HG03066 (cell line): ENCODE data around the gene DNAJC5.
"Not testable (repeated sequence)": the region's sequence is repeated elsewhere in the genome, so short reads cannot be mapped to it uniquely, and the experiment has no call there.

ENCODE experiments used
- ATAC-seq: cut with Tn5 transposase; IDR thresholded peaks from one replicate; pipeline ENCODE4 v1.9.1; 2021; ENCODE audit warnings: low read depth; ENCODE audit not compliant: unreplicated experiment

The DNAJC5 gene

DNA sequence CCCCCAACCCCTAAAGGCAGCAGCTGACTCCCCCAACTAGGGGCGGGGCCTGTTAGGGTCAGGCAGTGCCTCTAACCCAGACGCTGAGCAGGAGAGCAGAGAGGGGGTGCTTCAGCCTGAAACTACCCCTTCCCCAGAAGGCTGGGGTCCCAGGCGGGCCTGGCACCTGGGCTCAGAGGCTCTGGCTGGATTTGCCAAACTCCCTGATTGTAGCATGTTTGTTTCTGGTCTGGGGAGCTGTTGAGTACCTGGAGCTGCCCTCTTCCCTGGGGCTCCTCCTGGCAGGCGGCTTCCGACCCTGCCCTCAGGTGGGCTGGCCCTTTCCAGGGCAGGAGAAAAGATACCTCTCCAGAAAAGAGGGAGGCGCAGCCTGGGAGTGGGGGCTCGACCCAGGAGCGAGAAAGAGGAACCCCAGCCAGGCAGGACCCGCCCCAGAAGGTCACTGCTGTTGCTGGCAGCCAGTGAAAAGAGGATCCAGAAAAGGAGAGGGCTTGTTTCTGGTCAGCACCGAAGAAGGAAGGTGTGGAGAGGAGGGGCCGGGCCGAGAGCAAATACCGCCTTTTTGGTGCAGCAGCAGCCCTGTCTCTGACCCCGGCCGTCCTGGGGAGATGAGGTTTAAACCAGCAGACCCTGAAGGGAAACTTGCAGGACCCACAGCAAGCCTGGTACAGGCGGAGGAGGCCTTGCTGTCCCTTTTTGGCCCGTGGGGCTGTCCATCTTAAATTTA, 34.4 kb upstream of the DNAJC5 start:
- no peak for ATAC-seq

DNA sequence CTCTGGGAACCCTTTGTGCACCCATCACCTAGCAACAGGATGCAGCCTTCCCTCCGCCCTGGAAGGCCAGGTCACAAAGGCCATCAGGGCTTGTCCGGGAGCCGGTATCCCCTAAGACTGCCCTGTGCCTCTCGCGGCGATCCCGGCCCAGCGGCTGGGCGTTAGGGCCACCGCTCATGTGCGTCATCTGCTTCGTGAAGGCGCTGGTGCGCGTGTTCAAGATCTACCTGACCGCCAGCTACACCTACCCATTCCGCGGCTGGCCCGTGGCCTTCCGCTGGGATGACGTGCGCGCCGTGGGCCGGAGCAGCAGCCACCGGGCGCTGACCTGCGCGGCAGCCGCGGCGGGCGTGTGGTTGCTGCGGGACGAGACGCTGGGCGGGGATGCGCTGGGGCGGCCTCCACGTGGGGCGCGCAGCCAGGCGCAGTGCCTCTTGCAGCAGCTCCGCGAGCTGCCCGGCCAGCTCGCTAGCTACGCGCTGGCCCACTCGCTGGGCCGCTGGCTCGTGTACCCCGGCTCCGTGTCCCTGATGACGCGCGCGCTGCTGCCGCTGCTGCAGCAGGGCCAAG, 33.5 kb upstream of the DNAJC5 start, which contains the start of gene ABHD16B:
Gene ABHD16B (plus strand): TSS at position 134 of the 570 bp plus-strand sequence. CDS start 43 bp downstream, at position 177.
- no peak for ATAC-seq

- ATAC-seq, result no peak
Measured at GRCh38 chr20:63861981-63862901, 32.7 kb upstream of the DNAJC5 start.

DNA sequence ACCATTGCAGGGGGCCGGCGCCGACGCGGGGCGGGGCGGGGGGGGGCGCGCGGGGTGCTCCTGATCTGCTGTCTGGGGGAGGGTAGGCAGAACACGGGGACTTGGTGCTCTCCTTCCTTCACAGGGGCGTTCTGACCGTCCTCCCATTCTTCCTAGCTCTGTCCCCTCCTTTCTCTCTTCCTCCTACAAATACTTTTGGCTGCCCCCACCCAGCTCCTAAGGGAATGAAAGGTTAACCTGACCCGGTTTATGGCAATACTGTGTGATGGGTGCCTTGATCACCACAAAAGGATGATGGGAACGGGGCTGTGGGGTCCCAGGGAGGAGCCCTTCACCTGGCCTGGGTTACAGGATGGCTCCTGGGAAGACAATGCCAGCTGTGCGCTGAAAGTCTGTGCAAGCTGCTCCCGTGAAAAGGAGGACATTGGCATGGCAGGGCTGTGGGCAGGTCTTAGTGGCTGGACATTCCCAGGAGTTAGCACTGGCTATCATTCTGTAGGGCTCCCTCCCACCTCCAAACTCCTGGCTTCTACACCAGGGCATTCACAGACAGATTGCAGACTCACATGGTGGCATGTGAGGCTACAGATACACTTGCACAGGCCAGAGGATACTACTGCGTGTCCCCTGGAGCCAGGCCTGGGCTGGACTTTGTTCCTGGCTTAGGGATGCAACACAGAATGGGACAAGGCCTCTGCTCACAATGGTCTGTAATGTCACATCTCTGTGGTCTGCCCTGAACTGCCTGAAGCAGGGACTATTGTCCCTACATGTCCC, 31.7 kb upstream of the DNAJC5 start:
- ATAC-seq, result no peak

DNA sequence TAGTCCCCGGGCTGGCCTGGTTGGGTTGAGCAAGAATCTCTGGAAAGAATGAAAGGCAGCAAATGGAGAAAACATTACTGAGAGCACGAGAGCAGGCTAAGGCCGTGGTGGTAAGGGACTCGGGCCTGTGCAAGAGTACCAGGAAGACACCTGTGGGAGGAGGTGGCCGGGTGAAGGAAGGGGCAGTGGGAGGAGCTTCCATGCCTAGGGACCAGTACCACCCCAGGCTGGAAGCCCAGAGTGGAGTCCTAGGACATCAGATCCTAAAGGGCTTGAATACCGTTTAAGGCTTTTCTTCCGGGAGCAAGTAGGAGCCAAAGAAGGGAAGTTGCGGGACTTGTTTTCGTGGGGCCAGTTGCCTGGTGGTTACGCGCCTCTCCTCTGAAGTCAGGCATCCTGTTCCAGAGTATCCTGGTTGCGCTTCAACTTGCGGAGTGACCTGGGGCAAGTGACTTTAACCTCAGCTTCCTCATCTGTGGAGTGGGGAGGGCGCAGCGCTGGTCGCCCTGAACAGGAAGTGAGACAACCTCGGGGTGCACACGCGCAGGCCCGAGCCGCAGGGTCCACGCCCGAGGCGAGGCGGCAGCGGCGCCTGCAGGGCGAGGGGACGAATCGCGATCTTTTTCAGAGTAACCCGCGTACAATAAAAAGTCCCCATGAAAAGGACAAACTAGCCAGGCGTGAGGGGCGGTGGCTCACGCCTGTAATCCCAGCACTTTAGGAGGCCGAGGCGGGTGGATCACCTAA, 31.0 kb upstream of the DNAJC5 start:
- ATAC-seq, result peak; percentile 56

GRCh38 chr20:63864545-63864977, 30.4 kb upstream of the DNAJC5 start:
- no peak for ATAC-seq

GRCh38 chr20:63864978-63865640, 29.8 kb upstream of the DNAJC5 start, which contains the start of gene TPD52L2:
TSS of gene TPD52L2 (plus strand) at chr20:63865270. CDS start at chr20:63865366, 96 bp downstream.
- ATAC-seq, result peak; percentile 57

DNA sequence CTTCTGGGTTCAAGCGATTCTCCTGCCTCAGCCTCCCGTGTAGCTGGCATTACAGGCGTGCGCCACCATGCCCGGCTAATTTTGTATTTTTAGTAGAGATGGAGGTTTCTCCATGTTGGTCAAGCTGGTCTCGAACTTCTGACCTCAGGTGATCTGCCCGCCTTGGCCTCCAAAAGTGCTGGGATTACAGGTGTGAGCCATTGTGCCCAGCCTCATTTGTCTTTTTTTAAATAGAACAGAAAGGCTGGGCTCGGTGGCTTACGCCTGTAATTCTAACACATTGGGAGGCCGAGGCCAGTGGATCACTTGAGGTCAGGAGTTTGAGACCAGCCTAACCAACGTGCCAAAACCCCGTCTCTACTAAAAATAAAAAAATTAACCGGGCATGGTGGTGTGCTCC, 27.9 kb upstream of the DNAJC5 start:
- not testable (repeated sequence) for ATAC-seq

- ATAC-seq, result no peak
Measured at GRCh38 chr20:63868264-63868663, 26.7 kb upstream of the DNAJC5 start.

DNA sequence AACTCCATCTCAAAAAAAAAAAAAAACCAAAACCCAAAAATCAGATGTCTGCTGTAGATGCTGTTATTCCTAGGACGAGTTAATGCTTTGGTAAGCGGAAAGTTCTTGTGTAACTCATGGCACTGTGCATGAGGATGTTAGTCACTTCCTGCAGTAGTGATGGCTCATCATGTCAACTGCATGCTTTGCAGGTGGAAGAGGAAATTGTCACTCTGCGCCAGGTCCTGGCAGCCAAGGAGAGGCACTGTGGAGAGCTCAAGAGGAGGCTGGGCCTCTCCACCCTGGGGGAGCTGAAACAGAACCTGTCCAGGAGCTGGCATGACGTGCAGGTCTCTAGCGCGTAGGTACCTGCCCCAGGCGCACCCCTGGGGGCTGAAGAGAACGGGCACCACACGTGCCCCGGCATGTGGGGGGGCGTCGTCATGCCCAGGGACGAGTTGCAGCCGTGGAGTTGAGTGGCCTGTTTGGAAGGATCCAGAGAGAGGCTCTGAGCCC, 21.4 kb upstream of the DNAJC5 start:
- ATAC-seq, result no peak

GRCh38 chr20:63874241-63874640, 20.7 kb upstream of the DNAJC5 start:
- ATAC-seq, result not testable (repeated sequence)

DNA sequence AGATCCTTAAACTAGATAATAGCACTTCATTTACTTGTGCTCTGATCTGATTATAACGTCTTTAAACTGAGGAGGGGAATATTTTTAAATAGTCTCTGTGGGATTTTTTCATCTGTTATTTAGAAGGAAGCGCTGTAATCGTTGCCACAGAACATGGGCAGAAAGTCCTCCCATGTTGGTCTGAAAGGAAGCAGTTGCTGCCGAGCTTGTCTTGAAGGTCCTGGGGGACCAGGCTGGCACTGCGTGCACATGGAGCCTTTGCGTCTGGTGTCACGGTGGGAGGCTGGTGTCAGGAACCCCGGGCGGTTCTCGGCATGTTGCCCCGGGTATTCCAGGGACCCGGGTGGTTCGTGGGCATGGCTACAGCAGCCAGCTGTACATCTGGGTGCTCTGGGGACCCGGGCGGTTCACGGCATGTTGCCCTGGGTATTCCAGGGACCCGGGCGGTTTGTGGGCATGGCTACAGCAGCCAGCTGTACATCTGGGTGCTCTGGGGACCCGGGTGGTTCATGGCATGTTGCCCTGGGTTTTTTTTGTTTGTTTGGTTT, 18.4 kb upstream of the DNAJC5 start:
- no peak for ATAC-seq

GRCh38 chr20:63877755-63878470, 17.0 kb upstream of the DNAJC5 start:
- no peak for ATAC-seq

DNA sequence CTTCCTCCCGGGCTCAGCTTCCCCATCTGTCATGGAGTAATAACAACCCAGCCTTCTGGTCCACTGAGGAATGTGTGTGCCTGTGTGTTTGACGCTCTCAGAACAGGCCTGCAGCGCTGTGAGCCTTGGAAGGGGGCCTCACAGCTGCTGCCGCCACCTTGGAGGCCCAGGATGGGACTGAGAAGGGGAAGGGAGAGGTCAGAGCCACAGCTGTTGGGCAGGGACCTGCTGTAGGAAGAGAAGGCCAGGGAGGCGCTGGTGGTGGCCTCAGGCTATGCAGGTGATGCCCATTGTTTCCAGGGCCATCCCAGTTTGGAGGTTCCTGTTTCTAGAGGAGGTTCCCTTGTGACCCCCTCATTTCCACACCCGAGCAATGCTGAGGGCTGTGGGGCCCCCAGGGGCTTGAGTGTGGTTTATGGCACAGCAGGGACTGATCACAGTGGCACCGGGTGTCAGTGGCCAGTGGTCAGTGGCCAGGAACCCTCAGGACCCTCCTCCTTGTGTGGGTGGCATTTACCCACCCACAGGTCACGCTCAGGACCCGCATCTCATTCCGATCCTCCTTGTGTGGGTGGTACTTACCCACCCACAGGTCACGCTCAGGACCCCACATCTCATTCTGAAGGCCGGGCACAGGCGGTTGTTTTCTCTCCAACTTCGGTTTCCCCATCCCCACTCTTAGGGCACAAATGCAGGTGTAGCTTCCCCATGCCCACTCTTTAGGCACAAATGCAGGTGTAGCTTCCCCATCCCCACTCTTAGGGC, 15.8 kb upstream of the DNAJC5 start:
- no peak for ATAC-seq

DNA sequence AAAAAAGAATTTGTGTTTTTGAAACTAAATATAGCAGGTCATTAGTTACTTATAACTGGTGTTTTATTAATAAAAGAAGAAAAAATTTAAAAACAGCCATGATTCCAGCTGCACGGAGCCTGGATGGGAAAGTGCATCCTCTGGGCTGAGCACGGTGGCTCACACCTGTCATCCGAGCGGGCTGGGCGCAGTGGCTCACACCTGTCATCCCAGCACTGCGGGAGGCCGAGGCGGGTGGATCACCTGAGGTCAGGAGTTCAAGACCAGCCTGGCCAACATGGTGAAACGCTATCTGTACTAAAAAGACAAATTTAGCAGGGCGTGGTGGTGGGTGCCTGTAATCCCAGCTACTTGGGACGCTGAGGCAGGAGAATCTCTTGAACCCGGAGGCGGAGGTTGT, 14.0 kb upstream of the DNAJC5 start:
- not testable (repeated sequence) for ATAC-seq

DNA sequence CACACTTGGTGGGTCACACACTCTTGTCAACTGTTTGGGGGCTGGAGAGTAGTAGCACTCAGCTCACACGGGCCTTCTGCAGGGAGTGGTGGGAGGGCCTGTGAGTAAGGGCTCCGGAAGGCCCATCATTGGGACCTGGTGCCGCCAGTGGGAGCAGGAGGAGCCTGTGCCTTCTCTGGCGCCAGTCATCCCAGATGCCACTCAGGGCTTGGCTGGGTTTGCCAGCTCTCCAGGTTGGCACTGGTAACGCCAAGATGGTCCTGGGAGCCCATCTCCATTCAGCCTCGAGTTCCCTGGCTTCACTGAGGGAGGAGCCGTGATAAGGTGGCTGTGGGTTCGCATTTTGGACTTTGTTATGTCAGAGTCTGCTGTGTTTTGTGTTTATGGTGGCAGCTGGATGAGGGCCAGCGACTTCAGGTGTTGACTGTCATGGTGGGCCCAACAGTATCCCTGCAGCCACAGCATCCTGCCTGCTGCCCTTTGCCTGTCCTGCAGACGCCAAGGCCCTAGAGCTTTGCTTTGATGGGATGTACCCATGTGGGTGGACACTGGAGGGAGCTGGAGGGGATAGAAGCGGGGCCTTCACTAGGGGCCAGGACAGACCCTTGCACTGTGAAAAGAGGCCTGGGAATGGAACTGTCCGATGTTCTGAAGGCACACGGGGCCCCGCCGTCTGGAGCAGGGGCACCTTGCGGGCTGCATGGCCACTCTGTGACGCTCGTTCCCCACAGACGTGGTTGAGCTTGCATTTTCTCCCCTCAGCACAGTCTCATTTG, 13.3 kb upstream of the DNAJC5 start:
- ATAC-seq, result no peak
